HG03442 (cell line): ENCODE results near the gene KRTAP4-5.
"Not testable (repeated sequence)": the region's sequence is repeated elsewhere in the genome, so short reads cannot be mapped to it uniquely, and the experiment has no call there.

ENCODE experiments used
- ATAC-seq: cut with Tn5 transposase; IDR thresholded peaks from one replicate; pipeline ENCODE4 v1.9.1; 2021; ENCODE audit warnings: mild to moderate bottlenecking, moderate library complexity; ENCODE audit not compliant: unreplicated experiment

The KRTAP4-5 gene

DNA sequence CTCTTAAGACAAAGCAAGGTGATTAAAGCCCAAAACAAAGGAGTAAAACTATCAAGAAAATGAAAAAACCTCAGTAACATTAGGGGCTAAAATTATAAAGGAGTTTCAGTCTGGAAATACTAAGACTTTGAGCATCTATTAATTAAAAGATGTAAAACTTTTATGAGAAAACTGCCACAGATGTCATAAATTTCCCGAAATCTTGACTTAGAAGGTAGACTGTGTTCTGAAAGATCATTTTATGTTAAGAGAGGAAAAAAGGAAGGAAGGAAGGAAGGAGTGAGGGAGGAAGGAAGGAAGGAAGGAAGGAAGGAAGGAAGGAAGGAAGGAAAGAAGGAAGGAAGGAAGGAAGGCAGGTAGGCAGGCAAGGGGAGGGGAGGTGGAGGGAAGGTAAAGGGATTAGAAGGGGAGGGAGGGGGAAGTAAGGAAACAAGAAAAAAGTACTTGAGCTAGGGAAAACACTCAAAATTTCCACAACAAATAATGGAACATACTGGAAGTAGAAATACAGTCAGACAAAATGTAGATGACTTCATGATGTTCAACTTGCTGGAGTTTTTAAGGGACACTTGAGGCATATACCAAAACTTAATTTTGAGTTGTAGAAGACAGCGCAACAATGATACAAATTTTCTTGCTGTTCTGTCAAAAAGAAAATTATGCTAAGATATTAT is 2.0 kb downstream of the KRTAP4-5 start:
- no peak for ATAC-seq

DNA sequence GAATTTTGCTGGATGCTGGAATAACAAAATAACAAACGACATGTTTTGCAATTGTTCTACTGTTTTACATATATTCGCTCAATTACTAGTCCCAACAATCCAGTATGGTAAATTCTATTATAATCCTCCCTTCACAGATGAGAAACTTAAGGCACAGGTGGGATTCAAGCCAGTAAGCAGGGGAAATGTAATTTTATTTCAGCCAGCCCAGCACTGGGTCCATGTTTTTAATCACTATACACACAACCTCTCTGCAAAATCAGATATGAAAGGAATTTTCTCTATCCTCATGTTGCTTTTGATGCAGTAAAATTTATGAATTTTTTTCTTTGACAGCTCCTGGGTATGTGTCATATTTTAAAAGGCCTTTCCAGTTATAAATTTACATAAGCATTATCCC is 4.4 kb downstream of the KRTAP4-5 start:
- no peak for ATAC-seq

DNA sequence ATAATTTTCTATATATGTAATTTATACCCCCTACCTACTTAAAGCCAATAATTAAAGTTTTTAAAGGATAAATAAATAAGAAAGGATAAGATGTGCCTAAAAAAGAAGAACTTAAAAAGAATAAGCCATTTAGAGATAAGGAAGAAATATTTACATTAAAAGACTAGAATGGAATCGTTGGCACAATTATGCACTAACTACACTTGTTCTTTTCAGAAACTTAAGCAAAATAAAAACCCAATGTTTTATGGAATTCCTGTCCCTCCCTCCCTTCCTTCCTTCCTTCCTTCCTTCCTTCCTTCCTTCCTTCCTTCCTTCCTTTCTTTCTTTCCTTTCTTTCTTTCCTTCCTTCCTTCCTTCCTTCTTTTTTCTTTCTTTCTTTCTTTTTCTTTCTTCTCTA is 4.8 kb downstream of the KRTAP4-5 start:
- ATAC-seq: no peak

DNA sequence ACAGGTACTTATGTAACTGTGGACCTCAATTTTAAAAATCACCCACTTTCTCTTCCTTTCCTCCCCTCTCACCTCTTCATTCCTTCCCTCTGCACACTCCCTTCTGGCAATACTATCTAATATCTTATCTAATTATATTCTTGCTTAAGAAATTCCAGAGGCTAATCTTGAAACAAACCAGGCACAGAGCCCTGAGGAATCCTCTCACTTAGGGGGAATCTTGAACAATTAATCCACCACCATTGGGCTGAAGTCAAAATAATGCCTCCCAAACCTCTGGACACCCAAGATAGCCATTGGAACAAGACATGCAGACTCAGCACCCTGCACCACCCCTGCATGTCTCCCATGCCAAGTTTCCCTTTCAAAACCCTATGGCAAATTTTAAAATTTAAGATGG is 8.3 kb downstream of the KRTAP4-5 start:
- no peak for ATAC-seq

DNA sequence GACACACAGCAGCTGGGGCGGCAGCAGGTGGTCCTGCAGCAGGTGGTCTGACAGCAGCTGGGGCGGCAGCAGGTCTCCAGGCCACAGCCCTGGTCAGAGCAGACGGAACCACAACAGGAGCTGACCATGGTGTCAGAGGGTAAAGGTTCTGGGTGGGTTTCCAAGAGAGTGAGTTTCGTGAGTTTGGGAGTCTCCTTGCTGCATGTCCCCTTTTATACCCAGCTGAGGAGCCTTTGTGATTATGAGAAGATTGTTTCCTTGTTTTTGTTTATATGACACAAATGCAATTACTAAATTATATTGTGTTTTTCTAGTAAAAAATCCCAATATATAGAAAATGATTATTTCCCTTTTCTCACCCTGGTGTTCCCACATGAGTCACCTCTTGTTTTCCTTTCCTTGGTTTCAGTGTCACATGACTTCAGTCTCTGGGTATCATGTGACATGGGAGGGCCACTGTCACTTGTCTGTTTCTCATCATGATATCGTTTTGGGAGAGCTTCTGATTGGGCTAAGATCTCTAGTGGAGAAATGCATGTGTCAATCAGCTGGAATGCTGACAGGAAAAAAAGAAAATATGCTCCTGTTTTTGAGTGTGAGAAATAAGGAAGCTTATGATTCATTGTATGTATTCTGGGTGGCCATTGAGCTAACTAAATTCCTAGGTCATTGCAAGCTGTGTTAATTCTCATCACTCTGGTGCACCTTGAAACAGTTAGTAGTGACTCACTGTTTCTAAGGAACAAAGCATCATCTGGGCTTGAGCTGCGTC is 9.1 kb downstream of the KRTAP4-5 start, which contains the start of gene KRTAP4-6:
KRTAP4-6 (minus strand) TSS at position 185 of the 772 bp plus-strand sequence; CDS start at position 128, 57 bp downstream.
- no peak for ATAC-seq

DNA sequence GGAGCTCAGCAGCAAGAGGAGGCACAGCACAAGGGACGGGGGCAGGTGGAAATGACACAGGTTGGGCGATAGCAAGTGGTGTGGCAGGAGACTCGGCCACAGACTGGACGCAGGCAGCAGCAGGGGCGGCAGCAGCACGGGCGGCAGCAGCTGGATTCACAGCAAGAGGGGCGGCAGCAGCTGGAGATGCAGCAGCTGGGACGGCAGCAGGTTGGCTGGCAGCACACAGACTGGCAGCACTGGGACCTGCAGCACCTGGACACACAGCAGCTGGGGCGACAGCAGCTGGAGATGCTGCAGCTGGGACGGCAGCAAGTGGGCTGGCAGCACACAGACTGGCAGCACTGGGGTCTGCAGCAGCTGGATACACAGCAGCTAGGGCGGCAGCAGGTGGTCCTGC is 9.8 kb downstream of the KRTAP4-5 start:
- not testable (repeated sequence) for ATAC-seq

DNA sequence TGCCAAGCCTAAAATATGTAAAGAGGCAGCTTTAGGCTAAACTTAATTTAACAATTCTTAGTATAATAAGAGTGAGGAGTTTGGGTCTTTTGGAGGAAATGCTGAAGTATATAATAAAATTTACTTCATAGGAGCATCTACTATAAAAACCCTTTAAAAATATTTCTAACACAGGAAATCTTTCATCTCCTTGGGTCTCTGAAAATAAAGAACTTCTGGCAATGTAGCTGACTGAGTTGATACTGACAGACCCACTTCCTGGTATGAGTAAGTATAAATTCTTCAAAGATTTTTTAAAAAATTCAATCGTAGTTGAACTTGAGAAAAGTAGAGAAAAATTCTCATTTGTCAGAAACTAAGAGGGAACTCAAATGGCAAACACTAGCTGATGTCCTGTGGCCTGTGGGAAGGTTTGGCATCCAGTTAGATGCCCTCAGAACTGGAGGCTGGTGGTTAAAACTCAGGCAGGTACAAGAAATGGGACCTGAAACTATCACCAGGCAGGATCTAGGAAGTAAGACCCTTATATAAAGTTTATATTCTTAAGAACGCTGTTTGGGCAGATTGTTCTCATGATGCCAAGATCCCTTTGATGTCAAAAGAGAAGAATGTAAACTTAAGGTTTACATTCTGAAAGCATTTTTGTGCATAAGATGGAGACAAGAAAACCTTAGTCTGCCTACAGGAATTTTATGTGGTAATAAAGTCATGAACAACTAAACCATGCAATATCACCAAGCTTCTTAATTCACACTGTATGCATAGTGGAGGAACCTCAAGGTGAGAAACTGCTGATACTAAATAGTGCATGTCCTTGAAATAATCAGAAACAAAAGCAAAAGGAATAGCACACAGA is 15.5 kb downstream of the KRTAP4-5 start:
- ATAC-seq: no peak

DNA sequence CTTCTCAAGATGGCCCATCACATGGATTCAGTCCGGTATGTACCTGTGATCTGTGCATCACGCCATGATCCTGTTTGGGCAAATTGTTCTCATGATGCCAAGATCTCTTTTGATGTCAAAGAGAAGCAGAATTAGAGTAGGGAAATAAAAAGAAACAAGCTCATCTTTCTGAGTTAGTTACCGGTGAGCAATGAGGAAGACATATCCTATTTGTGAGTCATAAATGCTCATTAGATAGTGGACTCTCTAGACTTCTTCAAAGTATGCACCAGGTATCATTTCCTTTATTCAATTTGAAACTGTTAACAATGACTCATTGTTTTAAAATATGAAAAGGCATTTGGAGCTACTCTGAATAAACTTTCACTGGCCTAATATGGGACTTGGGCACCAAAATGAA is 17.6 kb downstream of the KRTAP4-5 start:
- no peak for ATAC-seq

DNA sequence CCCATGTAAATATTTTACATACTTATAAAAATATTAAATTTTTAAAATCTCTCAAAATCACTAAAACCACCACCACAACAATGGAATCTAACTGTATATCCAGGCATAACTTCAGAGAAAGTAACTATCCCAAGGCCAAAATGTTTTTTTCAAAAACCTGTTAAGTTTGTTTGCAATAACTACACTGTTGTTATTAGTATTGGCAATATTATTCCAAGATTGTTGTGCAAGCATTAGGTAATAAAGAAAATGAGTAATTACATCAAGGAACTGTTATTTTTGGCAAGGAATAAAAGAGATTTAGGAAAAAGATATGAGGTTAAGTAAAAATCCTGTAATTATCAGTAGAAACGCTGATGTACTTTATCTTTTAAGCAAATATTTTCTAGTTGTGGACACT is 22.3 kb downstream of the KRTAP4-5 start:
- ATAC-seq: no peak

DNA sequence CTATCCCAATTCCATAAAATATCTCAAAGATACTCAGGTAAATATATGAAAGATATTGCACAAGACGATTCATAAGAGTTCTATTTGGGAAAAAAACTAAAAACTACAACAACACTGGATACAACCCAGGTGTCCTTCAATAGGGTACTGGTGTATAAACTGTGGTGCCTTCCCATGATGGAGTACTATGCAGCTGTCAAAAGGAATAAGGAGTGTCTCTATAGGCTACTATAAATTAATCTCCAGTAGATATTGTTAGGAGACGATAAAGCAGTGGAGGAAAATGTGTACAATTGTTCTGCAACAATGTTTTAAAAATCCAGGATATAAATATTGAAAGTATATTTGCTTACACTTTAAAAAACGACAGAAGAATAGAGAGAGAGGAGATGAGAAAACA is 23.2 kb downstream of the KRTAP4-5 start:
- ATAC-seq: no peak

DNA sequence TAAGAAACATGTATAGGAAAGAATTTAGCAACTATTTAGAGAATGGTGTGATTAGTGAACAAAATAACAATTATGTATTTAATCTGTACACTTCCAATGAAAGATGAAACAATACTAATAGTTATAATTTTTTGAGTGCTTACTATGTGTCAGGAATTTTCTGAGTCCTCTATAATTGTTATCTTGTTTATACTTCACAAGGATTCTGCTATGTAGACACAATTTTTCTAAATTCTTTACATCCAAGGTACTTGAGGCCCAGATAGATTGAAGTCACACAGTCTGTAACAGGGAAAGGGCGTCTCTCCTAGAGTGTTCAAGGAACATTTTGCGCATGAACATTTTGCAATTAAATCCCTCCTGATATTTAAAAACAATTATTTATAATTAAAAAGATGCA is 24.6 kb downstream of the KRTAP4-5 start:
- no peak for ATAC-seq

DNA sequence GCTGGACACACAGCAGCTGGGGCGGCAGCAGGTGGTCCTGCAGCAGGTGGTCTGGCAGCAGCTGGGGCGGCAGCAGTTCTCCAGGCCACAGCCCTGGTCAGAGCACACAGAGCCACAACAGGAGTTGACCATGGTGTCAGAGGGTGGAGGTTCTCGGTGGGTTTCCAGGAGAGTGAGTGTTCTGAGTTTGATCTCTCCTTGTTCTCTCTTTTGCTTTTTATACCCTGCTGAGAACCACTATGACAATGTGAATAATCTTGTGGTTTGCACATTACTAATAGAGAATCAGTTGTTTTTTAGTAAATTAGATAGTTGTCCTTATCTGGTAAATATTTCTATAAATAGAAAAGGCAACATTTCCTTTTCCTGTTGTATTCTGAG is 25.6 kb downstream of the KRTAP4-5 start, which contains the start of gene KRTAP4-12:
KRTAP4-12 (minus strand) TSS at position 192 of the 381 bp plus-strand sequence; CDS start at position 132, 60 bp downstream.
- not testable (repeated sequence) for ATAC-seq

DNA sequence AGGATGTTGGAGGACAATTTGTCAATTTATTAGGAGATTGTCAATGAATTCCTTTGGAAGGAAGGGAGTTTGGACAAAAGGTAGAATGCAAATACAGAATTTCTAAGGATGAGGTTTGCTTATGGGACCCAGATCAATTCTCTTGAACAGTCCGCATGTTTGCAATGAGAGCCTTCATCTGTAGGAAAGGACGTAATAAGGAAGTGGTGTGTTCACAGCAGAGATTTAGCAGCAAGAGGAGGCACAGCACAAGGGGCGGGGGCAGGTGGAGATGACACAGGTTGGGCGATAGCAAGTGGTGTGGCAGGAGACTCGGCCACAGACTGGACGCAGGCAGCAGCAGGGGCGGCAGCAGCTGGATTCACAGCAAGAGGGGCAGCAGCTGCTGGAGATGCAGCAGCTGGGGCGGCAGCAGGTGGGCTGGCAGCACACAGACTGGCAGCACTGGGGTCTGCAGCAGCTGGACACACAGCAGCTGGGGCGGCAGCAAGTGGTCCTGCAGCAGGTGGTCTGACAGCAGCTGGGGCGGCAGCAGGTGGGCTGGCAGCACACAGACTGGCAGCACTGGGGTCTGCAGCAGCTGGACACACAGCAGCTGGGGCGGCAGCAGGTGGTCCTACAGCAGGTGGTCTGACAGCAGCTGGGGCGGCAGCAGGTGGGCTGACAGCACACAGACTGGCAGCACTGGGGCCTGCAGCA is 26.2 kb downstream of the KRTAP4-5 start:
- ATAC-seq: not testable (repeated sequence)

DNA sequence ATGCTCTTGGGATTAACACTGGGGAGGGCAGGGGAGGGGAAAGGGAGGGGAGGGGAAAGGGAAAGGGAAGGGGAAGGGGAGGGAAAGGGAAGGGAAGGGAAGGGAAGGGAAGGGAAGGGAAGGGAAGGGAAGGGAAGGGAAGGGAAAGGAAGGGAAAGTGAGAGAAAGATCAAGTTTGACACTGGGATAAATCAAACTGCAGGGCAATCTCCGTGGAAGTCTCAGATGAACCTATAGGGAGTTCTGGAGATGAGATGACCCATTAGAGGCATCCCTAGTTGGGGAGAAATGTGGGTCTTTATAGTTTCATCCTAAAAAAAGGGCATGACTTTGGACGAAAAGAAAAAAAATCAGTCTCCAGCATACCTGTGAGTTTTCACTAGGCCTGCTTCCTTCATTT is 27.9 kb downstream of the KRTAP4-5 start:
- no peak for ATAC-seq

DNA sequence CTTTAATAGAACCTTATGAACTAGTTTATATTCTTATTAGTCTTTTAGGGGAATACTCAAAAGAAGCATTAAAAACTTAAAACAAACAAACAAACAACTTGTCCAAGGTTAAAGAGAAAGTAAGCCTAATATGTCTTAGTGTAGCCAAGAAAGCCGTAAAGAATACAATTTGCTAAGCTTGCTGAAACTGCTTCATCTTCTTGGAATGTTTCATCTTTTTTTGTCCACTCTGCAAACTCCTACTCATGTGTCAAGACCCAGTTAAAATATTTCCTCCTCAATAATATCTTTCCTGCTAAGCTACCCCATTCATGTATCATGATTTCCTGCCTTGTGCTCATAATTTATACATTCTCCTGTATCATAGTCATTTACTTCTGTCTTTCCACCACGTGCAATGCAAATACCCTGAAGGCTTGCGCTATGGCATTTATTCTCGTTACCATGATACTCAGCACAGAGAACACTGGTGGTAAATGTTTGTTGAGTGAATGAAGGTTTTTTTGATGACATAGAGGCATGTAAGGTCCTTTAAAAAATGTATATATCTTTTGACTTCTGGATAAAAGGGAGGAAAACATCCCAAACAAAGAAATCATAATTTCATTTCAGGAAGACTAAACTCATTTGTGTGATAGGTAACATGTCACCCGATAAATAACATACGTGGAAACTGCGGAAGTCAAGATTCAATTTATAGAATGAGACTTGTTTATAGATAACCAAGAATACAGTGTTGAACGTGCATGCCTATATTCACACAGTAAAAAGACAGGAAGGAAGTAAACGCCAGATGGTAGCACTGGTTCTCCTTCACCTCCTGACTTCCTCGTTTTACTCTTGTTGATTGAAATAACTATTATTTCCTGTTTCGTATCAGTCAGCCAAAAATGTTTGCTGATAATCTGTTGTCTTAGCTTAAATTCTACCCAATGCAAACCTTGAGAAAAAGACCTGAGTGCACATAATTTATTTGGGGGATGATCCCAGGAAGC is 29.6 kb downstream of the KRTAP4-5 start:
- not testable (repeated sequence) for ATAC-seq

DNA sequence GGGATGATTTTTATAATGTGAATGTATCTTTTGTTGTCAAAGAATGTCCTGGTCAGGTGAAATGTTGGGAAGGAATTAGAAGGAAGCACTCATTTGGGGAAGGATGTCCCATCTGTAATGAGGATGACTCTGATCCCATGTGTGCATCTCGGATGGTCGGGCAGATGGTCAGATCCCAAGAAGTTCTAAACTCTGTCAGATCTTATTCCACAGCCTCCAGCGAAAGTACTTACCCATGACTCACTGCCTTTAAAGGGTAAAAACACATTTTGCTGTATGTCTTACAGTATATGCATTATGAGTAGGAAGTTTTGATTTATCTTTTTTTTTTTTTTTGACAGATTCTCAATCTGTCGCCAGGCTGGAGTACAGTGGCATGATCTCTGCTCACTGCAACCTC is 30.9 kb downstream of the KRTAP4-5 start:
- no peak for ATAC-seq

DNA sequence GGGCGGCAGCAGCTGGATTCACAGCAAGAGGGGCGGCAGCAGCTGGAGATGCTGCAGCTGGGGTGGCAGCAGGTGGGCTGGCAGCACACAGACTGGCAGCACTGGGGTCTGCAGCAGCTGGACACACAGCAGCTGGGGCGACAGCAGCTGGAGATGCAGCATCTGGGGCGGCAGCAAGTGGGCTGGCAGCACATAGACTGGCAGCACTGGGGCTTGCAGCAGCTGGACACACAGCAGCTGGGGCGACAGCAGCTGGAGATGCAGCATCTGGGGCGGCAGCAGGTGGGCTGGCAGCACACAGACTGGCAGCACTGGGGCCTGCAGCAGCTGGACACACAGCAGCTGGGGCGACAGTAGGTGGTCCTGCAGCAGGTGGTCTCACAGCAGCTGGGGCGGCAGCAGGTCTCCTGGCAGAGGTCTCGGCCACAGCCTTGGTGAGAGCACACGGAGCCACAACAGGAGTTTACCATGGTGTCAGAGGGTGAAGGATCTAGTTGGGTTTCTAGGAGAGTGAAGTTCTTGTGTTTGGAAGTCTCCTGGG is 31.7 kb downstream of the KRTAP4-5 start, which contains the start of gene KRTAP4-11:
KRTAP4-11 (minus strand) TSS at position 528 of the 541 bp plus-strand sequence; CDS start at position 470, 58 bp downstream.
- not testable (repeated sequence) for ATAC-seq

DNA sequence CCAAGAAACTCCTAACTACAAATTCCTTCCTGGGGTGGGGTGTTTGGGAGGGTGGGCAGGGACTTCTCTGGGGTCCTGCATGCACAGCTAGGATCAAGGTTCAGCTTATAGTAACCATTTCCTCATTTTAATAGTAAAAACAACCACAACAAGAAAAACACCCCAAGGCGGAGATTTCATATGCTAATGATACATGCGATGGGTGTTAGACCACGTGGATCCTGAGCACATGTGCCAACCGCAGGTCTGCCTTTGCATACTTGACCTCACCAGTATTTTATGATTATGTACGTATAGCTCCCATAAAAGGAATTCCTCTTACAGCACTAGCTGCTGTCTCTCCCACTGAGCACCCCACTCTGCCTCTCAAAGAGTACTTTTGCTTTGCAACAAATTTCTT is 33.3 kb downstream of the KRTAP4-5 start:
- no peak for ATAC-seq
